Measurements from ENCODE around the gene MITF. TPM values are rescaled to one million over a fixed set of nuclear protein-coding genes. Genes with fewer than 3 reads are reported as not detected.

Gene MITF
- total RNA-seq, 1 donor from 2014 or later, result 2.0 TPM

GRCh38 chr3:69710153-69710977 is 28.9 kb upstream of the MITF start:
- Mint-ChIP-seq H3K4me3 (no peak overlapping the region), H3K27me3 (ENCODE audit: low read depth) (no peaks in the 10 kb centered on the region), H3K27ac (ENCODE audit: unreplicated experiment) (no peak overlapping the region), H3K4me1 (no peaks in the 10 kb centered on the region), H3K9me3 (no peaks in the 10 kb centered on the region), H3K36me3 (ENCODE audit: low read depth) (no peaks in the 10 kb centered on the region)
- DNase-seq (ENCODE audit: low read depth, low spot score), result no peak
- TF ChIP-seq, protein P1, sequence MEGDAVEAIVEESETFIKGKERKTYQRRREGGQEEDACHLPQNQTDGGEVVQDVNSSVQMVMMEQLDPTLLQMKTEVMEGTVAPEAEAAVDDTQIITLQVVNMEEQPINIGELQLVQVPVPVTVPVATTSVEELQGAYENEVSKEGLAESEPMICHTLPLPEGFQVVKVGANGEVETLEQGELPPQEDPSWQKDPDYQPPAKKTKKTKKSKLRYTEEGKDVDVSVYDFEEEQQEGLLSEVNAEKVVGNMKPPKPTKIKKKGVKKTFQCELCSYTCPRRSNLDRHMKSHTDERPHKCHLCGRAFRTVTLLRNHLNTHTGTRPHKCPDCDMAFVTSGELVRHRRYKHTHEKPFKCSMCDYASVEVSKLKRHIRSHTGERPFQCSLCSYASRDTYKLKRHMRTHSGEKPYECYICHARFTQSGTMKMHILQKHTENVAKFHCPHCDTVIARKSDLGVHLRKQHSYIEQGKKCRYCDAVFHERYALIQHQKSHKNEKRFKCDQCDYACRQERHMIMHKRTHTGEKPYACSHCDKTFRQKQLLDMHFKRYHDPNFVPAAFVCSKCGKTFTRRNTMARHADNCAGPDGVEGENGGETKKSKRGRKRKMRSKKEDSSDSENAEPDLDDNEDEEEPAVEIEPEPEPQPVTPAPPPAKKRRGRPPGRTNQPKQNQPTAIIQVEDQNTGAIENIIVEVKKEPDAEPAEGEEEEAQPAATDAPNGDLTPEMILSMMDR (conservative IDR thresholded peaks at IDR 0.05), result no peak

GRCh38 chr3:69712269-69712668 is 27.0 kb upstream of the MITF start:
- no peak overlapping the region for H3K4me3 Mint-ChIP-seq
- no peak overlapping the region for H3K27ac Mint-ChIP-seq (ENCODE audit: unreplicated experiment)
- no peaks in the 10 kb centered on the region for H3K9me3 Mint-ChIP-seq
- H3K36me3 Mint-ChIP-seq (ENCODE audit: low read depth), result no peaks in the 10 kb centered on the region
- TF ChIP-seq, protein P1 (conservative IDR thresholded peaks at IDR 0.05), result no peak
- DNase-seq (ENCODE audit: low read depth, low spot score), result no peak
- H3K4me1 Mint-ChIP-seq, result no peaks in the 10 kb centered on the region
- no peaks in the 10 kb centered on the region for H3K27me3 Mint-ChIP-seq (ENCODE audit: low read depth)

GRCh38 chr3:69712933-69713332 is 26.3 kb upstream of the MITF start:
- TF ChIP-seq, protein P1 (conservative IDR thresholded peaks at IDR 0.05), result no peak
- Mint-ChIP-seq H3K4me3 (no peak overlapping the region), H3K4me1 (no peaks in the 10 kb centered on the region), H3K9me3 (no peaks in the 10 kb centered on the region), H3K27me3 (ENCODE audit: low read depth) (no peaks in the 10 kb centered on the region), H3K36me3 (ENCODE audit: low read depth) (no peaks in the 10 kb centered on the region), H3K27ac (ENCODE audit: unreplicated experiment) (no peak overlapping the region)
- DNase-seq (ENCODE audit: low read depth, low spot score), result no peak

DNA sequence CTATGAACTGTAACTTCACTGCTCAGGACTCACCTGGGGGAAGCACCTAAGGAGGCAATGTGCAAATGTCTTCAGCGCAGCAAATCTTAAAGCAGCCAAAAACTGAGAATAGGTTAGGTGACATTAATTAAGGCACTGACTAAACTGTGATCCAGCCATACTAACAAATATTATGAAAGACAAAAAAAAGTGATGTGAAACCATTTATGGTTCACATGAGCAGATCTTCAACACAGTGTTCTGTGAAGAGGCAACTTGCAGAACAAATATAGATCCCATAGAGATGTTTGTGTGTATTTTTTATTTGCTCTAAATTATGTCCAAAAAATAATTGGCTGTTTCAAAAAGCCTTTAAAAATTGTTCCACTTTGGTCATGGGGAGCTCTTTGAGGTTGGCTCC is 24.1 kb upstream of the MITF start:
- no peak overlapping the region for H3K27ac Mint-ChIP-seq (ENCODE audit: unreplicated experiment)
- no peaks in the 10 kb centered on the region for H3K36me3 Mint-ChIP-seq (ENCODE audit: low read depth)
- H3K4me3 Mint-ChIP-seq, result no peak overlapping the region
- no peaks in the 10 kb centered on the region for H3K9me3 Mint-ChIP-seq
- no peak for DNase-seq (ENCODE audit: low read depth, low spot score)
- TF ChIP-seq, protein P1 (conservative IDR thresholded peaks at IDR 0.05), result no peak
- peaks cover 3% of the 10 kb centered on the region for H3K27me3 Mint-ChIP-seq (ENCODE audit: low read depth)
- H3K4me1 Mint-ChIP-seq, result no peaks in the 10 kb centered on the region

DNA sequence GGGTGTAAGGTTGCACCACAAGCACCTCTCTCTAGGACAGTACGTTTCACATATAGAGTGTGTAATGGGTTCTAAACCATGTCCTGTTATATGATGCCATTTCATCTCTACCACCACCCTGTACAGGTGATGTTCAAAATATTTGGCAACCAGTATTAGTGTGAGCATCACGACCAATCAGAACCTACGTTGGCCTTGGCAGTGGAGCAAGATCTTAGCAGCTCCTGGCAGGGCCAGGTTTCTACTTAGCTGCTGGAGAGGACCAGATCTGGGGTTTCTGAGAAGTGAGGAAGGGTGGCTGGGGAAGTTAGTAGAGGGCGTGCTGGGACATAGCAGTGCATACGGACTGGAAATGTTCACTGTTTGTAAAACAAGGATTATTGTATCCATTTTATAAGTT is 23.1 kb upstream of the MITF start:
- TF ChIP-seq, protein P1 (conservative IDR thresholded peaks at IDR 0.05), result no peak
- no peaks in the 10 kb centered on the region for H3K9me3 Mint-ChIP-seq
- DNase-seq (ENCODE audit: low read depth, low spot score), result no peak
- H3K36me3 Mint-ChIP-seq (ENCODE audit: low read depth), result no peaks in the 10 kb centered on the region
- no peaks in the 10 kb centered on the region for H3K4me1 Mint-ChIP-seq
- no peak overlapping the region for H3K27ac Mint-ChIP-seq (ENCODE audit: unreplicated experiment)
- H3K27me3 Mint-ChIP-seq (ENCODE audit: low read depth), result peaks cover 5% of the 10 kb centered on the region
- no peak overlapping the region for H3K4me3 Mint-ChIP-seq
